ENCODE results near the gene PRRX2.

The PRRX2 gene

DNA sequence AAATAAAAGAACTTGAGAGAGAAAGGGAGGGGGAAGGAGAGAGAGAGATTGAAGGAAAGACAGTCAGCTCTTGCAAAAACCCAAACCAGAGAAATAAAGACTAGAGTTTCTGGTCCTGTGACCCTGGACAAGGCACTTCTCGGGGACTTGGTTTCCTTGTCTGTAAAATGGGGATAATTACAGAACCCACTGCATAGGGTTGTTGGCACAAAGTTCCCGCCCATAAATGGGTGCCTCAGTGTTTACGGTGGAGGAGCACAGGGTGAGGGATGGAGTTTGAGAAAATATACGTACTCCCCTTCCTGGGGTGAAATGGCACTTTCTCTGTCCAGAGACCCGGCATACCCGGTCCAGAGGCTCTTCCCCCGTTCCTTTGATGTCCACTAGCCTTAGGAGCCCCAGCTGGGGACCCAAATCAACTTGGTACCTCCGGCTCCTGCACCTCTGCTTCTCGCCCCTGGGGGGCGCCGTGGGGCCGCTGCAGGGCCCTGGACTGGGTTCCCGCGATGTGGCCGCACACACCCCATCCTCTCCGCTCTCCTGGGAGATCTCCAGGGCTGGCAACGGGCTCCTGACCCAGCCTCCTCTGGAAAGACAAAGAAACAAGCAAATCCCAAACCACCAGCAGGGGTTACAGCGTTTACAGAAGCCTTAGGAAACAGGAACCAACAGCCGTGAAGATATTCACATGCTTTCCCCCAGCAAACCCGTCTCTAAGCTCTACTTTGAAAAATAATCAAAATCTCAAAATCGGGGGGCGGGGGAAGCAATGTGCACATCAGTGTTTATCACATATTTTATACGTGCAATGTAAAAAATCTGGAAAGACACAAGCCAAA lies 61.1 kb downstream of the PRRX2 start:
- H3K27ac ChIP-seq = no peak overlapping the region
- no peak for TF ChIP-seq ZFX (IDR thresholded peaks at IDR 0.05)
- TF ChIP-seq, protein P1, sequence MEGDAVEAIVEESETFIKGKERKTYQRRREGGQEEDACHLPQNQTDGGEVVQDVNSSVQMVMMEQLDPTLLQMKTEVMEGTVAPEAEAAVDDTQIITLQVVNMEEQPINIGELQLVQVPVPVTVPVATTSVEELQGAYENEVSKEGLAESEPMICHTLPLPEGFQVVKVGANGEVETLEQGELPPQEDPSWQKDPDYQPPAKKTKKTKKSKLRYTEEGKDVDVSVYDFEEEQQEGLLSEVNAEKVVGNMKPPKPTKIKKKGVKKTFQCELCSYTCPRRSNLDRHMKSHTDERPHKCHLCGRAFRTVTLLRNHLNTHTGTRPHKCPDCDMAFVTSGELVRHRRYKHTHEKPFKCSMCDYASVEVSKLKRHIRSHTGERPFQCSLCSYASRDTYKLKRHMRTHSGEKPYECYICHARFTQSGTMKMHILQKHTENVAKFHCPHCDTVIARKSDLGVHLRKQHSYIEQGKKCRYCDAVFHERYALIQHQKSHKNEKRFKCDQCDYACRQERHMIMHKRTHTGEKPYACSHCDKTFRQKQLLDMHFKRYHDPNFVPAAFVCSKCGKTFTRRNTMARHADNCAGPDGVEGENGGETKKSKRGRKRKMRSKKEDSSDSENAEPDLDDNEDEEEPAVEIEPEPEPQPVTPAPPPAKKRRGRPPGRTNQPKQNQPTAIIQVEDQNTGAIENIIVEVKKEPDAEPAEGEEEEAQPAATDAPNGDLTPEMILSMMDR (conservative IDR thresholded peaks at IDR 0.05) = peak; percentile 98

DNA sequence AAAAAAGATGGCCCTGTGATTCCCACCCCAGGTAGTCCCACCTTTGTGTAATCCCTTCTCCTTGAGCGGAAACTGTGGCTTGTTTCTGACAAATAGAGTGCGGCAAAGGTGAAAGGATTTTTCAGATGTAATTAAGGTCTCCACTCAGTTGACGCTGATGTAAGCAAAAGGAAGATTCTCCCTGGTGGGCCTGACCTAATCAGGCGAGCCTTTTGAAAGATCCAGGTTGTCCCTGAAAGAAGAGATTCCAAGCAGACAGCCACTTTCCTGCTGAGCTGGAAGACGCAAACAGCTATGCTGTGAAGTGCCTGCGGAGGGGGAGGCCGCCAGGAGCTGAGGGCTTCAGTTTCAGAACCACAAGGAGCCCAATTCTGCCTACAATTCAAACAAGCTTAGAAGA lies 63.3 kb downstream of the PRRX2 start:
- no peak overlapping the region for H3K27ac ChIP-seq
- TF ChIP-seq, protein P1 (conservative IDR thresholded peaks at IDR 0.05) = no peak
- TF ChIP-seq ZFX (IDR thresholded peaks at IDR 0.05) = no peak

DNA sequence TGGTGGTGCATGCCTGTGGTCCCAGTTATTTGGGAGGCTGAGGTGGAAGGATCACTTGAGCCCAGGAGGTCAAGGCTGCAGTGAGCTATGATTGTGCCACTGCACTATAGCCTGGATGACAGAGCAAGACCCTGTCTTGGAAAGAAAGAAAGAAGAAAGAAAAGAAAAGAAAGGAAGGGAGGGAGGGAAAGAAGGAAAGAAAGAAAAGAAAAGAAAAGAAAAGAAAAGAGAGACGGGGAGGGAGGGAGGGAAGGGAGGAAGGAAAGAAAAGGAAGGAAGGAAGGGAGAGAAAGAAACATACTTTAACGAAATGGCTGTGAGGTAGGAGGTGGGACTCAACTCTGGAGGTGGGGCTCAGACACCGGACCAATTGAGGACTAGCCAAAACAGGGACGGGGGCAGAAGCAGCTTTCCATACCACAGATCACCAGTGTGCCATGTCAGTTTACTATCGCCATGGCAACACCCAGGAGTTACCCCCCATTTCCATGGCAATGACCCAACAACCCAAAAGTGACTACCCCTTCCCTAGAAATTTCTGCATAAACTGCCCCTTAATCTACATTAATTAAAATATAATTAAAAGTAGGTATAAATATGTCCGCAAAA lies 66.1 kb downstream of the PRRX2 start:
- no peak overlapping the region for H3K27ac ChIP-seq
- TF ChIP-seq ZFX (IDR thresholded peaks at IDR 0.05) = no peak
- TF ChIP-seq, protein P1 (conservative IDR thresholded peaks at IDR 0.05) = no peak

DNA sequence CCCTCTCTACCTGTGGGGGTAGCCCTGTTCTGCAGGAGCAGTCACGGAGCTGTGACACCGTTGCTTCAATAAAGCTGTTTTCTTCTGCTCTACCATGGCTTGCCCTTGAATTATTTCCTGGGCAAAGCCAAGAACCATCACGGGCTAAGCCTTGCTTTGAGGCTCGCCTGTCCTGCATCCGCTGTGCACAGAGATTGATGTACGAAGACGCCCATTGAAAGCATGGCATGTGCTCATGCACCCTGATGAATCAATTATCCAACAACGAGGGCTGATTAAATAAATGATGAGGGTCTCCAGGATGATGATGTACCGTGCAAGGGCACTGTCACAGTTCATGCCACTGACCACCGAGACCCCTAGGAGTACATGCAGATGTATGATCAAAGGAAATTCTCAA lies 66.7 kb downstream of the PRRX2 start:
- TF ChIP-seq, protein P1 (conservative IDR thresholded peaks at IDR 0.05) = no peak
- TF ChIP-seq ZFX (IDR thresholded peaks at IDR 0.05) = no peak
- no peak overlapping the region for H3K27ac ChIP-seq

DNA sequence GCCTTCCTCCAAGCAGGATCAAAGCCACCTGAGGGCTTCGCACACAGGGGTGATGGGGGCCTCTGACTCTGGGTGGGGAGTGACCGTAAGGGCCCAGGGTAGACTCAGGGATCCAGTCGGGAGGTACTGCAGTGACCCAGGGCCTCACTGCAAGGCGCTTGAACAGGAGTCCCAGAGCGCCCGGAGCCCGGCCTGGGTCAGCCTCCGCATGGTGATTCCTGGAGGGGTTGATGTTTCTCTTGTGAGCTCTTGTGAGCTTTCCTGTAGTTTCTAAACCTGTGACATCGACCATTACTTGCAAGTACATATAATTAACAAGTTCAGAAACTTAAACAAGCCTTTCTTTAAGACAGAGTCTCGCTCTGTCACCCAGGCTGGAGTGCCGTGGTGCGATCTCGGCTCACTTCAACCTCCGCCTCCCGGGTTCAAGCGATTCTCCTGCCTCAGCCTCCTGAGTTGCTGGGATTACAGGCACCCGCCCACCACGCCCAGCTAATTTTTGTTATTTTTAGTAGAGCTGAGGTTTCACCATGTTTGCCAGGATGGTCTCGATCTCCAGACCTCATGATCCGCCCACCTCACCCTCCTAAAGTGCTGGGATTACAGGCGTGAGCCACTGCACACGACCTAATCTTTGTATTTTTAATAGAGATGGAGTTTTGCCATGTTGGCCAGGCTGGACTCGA lies 67.6 kb downstream of the PRRX2 start:
- TF ChIP-seq, protein P1 (conservative IDR thresholded peaks at IDR 0.05) = no peak
- no peak for TF ChIP-seq ZFX (IDR thresholded peaks at IDR 0.05)
- no peak overlapping the region for H3K27ac ChIP-seq

DNA sequence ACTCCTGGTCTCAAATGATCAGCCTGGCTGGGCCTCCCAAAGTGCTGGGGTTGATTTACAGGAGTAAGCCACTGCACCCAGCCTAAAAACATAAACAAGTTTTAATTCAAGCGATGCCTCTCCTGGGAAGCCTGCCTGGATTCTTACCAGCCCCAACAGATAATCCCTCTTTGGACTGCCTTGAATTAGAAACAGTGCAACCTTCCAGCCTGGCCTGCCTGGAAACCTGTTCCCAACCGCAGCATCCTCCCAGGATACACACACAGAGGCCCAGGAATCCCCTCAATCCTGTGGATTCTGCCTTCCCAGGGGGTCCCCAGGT lies 68.1 kb downstream of the PRRX2 start:
- TF ChIP-seq, protein P1 (conservative IDR thresholded peaks at IDR 0.05) = no peak
- no peak for TF ChIP-seq ZFX (IDR thresholded peaks at IDR 0.05)

DNA sequence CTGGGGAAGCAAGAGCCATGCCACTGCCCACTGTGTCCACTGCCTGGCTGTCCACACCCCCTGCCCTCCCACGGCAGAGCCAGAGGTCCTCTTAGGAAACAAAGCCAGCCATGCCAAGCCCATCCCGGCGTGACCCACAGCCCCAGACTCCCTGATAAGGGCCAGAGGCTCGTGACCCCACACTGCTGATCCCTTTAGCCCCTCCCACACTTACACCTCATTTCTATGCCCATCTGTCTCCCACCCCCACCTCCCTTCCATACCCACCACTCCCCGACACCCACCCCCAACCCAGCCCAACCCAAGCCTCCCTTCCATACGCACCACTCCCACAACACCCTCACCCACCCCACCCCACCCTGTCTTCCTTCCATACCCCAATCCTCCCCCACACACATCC lies 70.1 kb downstream of the PRRX2 start:
- H3K27ac ChIP-seq = no peak overlapping the region
- TF ChIP-seq, protein P1 (conservative IDR thresholded peaks at IDR 0.05) = no peak
- no peak for TF ChIP-seq ZFX (IDR thresholded peaks at IDR 0.05)

More for the DNA sequence above, 68.1 kb downstream of the PRRX2 start:
- no peak overlapping the region for H3K27ac ChIP-seq
